Pancreas (tissue), 10 donors: ENCODE data around the gene ZNF296. TPM values are rescaled to one million over a fixed set of nuclear protein-coding genes. Genes with fewer than 3 reads are reported as not detected.
"Not testable (repeated sequence)": the region's sequence is repeated elsewhere in the genome, so short reads cannot be mapped to it uniquely, and the experiment has no call there.

Experiments used
- ATAC-seq, 4 donors: fragments of 200-7000 bp; cut with Tn5 transposase; one replicate each; pipeline versions ENCODE4 v1.8.0 to v1.9.1; 2020; ENCODE audit warnings: mild to moderate bottlenecking in 4 of 4, moderate library complexity in 4 of 4
- DNase-seq, 6 donors: peaks; one replicate each; pipeline ENCODE4 v3.0.0-alpha.2; 2020
- FAIRE-seq: peaks from 2 replicates; lab custom pipeline; 2012; peaks lifted over from hg19 to GRCh38; lab: Jason Lieb, UNC
- H3K27ac ChIP-seq, 4 donors: fragments of 200-600 bp; sonication (generic); 1 replicate in 3 of 4; 2 replicates in 1 of 4; pipeline versions ENCODE4 v1.5.0 to v1.8.0; 2020
- H3K27me3 ChIP-seq, 4 donors: fragments of 200-600 bp; one replicate each; pipeline ENCODE4 v1.8.0; 2021
- H3K36me3 ChIP-seq, 3 donors: fragments of 200-600 bp; sonication (generic) in 1 of 3; one replicate each; pipeline versions ENCODE4 v1.5.0 to v1.8.0; 2020 to 2021
- H3K4me1 ChIP-seq, 3 donors: fragments of 200-600 bp; one replicate each; pipeline ENCODE4 v1.8.0; 2021
- H3K4me3 ChIP-seq, 4 donors: fragments of 200-600 bp; sonication (generic) in 2 of 4; one replicate each; pipeline versions ENCODE4 v1.5.0 to v1.8.0; 2020 to 2021
- H3K9me3 ChIP-seq, 4 donors: fragments of 200-600 bp; one replicate each; pipeline ENCODE4 v1.8.0; 2021
- CTCF ChIP-seq, 4 donors: fragments of 200-600 bp; sonication (generic) in 3 of 4; IDR thresholded peaks; one replicate each; pipeline versions ENCODE4 v1.5.0 to v1.8.0; 2021; ENCODE audit warnings: antibody characterized with exemption in 4 of 4
- WGBS, 2 donors: extraction: QIAGEN DNeasy Blood & Tissue Kit; methylation state at CpG; one replicate each; pipeline ENCODE4 v1.1.7; 2013; 5-methylcytosine and 5-hydroxymethylcytosine counted together
- intact Hi-C, 3 donors: fragments of 100-400 bp; cut with DNase I; formaldehyde crosslinking; loops; one replicate each; pipeline versions ENCODE4 v1.11.1 to v1.14.2; 2022
- polyA plus RNA-seq, 2 donors: library from polyadenylated mRNA; stranded (reverse); fragments of 200-250 nt; gene quantifications; one replicate each; pipeline ENCODE4 v1.2.3, GENCODE V29; 2013
- total RNA-seq, 6 donors: library from RNA; stranded (reverse); fragmentation: NEBNext Ultra II Directional in 4 of 6; extraction: Animal tissue kit (Norgen Biotek cat#: 25700) in 4 of 6; gene quantifications; one replicate each; pipeline versions ENCODE4 v1.2.1 to v1.2.4, GENCODE V29; 2021 to 2023
- donor health status: healthy with polysubstance abuse.
- donor health status: DM: no; HTN: no; CAD: no; lungs with moderate emphysema.
- donor health status: DM: no; HTN: no; CAD: no.
- donor health status: control.
- donor health status: control.
- donor health status: Bipolar disorder and iron deficiency.
- donor health status: DM: yes; HTN: yes; CAD: no.
- donor health status: DM: no; HTN: no; CAD: no.
- donor health status: DM: no; HTN: no; CAD: no.
- donor health status: DM: yes; HTN: yes; CAD: no.

ZNF296 gene
- total and polyA plus RNA-seq, 8 donors: 0.15 to 2.1 (median 0.47) TPM

- no peak for TF ChIP-seq CTCF (IDR thresholded peaks at IDR 0.05)
- intact Hi-C loops: no loop called here
- no peak for FAIRE-seq
- no peaks in the 10 kb centered on the region for H3K9me3 ChIP-seq
- no peak overlapping the region for H3K4me3 ChIP-seq
- no peak for ATAC-seq
- H3K27me3 ChIP-seq: no peaks in the 10 kb centered on the region
- H3K36me3 ChIP-seq: no peaks in the 10 kb centered on the region
- WGBS, 2 donors: 86 to 89% methylated on average over 11 of the region's 11 CpGs
- DNase-seq: no peak
- no peak overlapping the region for H3K27ac ChIP-seq
- peaks cover 0 to 9% (median 6%) of the 10 kb centered on the region in 3 donors for H3K4me1 ChIP-seq
These were observed 45.6 kb upstream of the ZNF296 start for GRCh38 chr19:45121827-45122345.

GRCh38 chr19:45119582-45119981, 43.3 kb upstream of the ZNF296 start:
- FAIRE-seq (no peak), ATAC-seq (no peak), DNase-seq (no peak)
- Histone ChIP-seq H3K9me3 (no peaks in the 10 kb centered on the region), H3K4me1 (peaks cover 0 to 9% (median 6%) of the 10 kb centered on the region in 3 donors), H3K36me3 (no peaks in the 10 kb centered on the region), H3K27ac (no peak overlapping the region), H3K4me3 (no peak overlapping the region), H3K27me3 (no peaks in the 10 kb centered on the region)
- 90 to 91% methylated on average over 6 of the region's 6 CpGs for WGBS, 2 donors
- intact Hi-C loops: no loop called here
- no peak for TF ChIP-seq CTCF (IDR thresholded peaks at IDR 0.05)

GRCh38 chr19:45118591-45119355, 42.5 kb upstream of the ZNF296 start:
- H3K27me3 ChIP-seq, DNase-seq, H3K36me3 ChIP-seq, H3K4me3 ChIP-seq, H3K27ac ChIP-seq, intact Hi-C loops, FAIRE-seq, H3K4me1 ChIP-seq, H3K9me3 ChIP-seq: not testable (repeated sequence)
- 51 to 53% methylated on average over 18 of the region's 18 CpGs for WGBS, 2 donors
- ATAC-seq: peak in 1 of 4 donors; percentile 28

- no peak for TF ChIP-seq CTCF (IDR thresholded peaks at IDR 0.05)
- DNase-seq (no peak), FAIRE-seq (no peak), ATAC-seq (peak in 1 of 4 donors; percentile 4)
- H3K27ac ChIP-seq: no peak overlapping the region
- no peak overlapping the region for H3K4me3 ChIP-seq
- peaks cover 0 to 16% (median 13%) of the 10 kb centered on the region in 3 donors for H3K4me1 ChIP-seq
- H3K9me3 ChIP-seq: no peaks in the 10 kb centered on the region
- no peaks in the 10 kb centered on the region for H3K27me3 ChIP-seq
- H3K36me3 ChIP-seq: no peaks in the 10 kb centered on the region
- intact Hi-C loops: no loop called here
- 76 to 78% methylated on average over 5 of the region's 5 CpGs for WGBS, 2 donors
These were observed 41.8 kb upstream of the ZNF296 start for GRCh38 chr19:45118106-45118505.

- WGBS, 2 donors: 31 to 39% methylated on average over 12 of the region's 12 CpGs
- peaks cover 0 to 16% (median 15%) of the 10 kb centered on the region in 3 donors for H3K4me1 ChIP-seq
- intact Hi-C loops: no loop called here
- H3K27me3 ChIP-seq: no peaks in the 10 kb centered on the region
- H3K27ac ChIP-seq: no peak overlapping the region
- H3K9me3 ChIP-seq: no peaks in the 10 kb centered on the region
- no peak for FAIRE-seq
- H3K4me3 ChIP-seq: no peak overlapping the region
- ATAC-seq: peak; percentile 29 to 58 (median 47)
- DNase-seq: no peak
- TF ChIP-seq CTCF (IDR thresholded peaks at IDR 0.05): no peak
- no peaks in the 10 kb centered on the region for H3K36me3 ChIP-seq
These were observed 41.4 kb upstream of the ZNF296 start for GRCh38 chr19:45117671-45118070.
